Smooth muscle cell of the coronary artery (primary cell): ENCODE data around the gene CCDC71. TPM values are rescaled to one million over a fixed set of nuclear protein-coding genes. Genes with fewer than 3 reads are reported as not detected.

Experiments used
- total RNA-seq: library from RNA; depleted of rRNA; stranded (reverse); fragments of >200 nt; gene quantifications from 2 replicates; pipeline ENCODE4 v1.2.3, GENCODE V29; 2014; ENCODE audit warnings: low replicate concordance

Gene CCDC71
- 13.8 and 19.6 TPM in 2 replicates for total RNA-seq

GRCh38 chr3:49165771-49166751 is at the start of gene CCDC71:
TSS of gene CCDC71 (minus strand) at chr3:49166331. CDS start at chr3:49164208, 2,123 bp downstream.

GRCh38 chr3:49171119-49171774 is 5.1 kb upstream of the CCDC71 start, which contains the start of gene KLHDC8B:
TSS of gene KLHDC8B (plus strand) at chr3:49171598. CDS start at chr3:49172770, 1,172 bp downstream.

GRCh38 chr3:49132437-49133225 is 33.5 kb downstream of the CCDC71 start, which contains the start of gene LAMB2:
TSS of gene LAMB2 (minus strand) at chr3:49133050. CDS start at chr3:49132867, 183 bp downstream.

GRCh38 chr3:49120438-49121131 is 45.5 kb downstream of the CCDC71 start, which contains the start of gene USP19:
TSS of gene USP19 (minus strand) at chr3:49120823. CDS start at chr3:49119145, 1,678 bp downstream.

Other genes starting within 250 kb of the CCDC71 start
- gene ARIH2, start 247.5 kb downstream of the CCDC71 start, total RNA-seq: 60.4 and 83.5 TPM in 2 replicates
- 23.9 and 31.9 TPM in 2 replicates for gene P4HTM, start 176.1 kb downstream of the CCDC71 start, total RNA-seq
- gene WDR6, start 158.9 kb downstream of the CCDC71 start, total RNA-seq: 72.6 and 112 TPM in 2 replicates
- gene DALRD3, start 147.8 kb downstream of the CCDC71 start, total RNA-seq: 43.7 and 57.4 TPM in 2 replicates
- 84.1 and 92.2 TPM in 2 replicates for gene NDUFAF3, start 144.2 kb downstream of the CCDC71 start, total RNA-seq
- gene IMPDH2, start 136.9 kb downstream of the CCDC71 start, total RNA-seq: 433 and 547 TPM in 2 replicates
- gene QRICH1, start 72.3 kb downstream of the CCDC71 start, total RNA-seq: 46.3 and 51.3 TPM in 2 replicates
- gene QARS1, start 61.6 kb downstream of the CCDC71 start, total RNA-seq: 299 and 321 TPM in 2 replicates
- gene USP19, start 45.5 kb downstream of the CCDC71 start, total RNA-seq: 34.7 and 77.0 TPM in 2 replicates
- 460 and 630 TPM in 2 replicates for gene LAMB2, start 33.3 kb downstream of the CCDC71 start, total RNA-seq
- gene KLHDC8B, start 5.3 kb upstream of the CCDC71 start, total RNA-seq: 24.7 and 26.5 TPM in 2 replicates
- gene C3orf62, start 110.9 kb upstream of the CCDC71 start, total RNA-seq: 0.59 and 0.90 TPM in 2 replicates
- 23.2 and 28.2 TPM in 2 replicates for gene USP4, start 173.7 kb upstream of the CCDC71 start, total RNA-seq
- 401 and 519 TPM in 2 replicates for gene GPX1, start 192.0 kb upstream of the CCDC71 start, total RNA-seq
- gene RHOA, start 245.6 kb upstream of the CCDC71 start, total RNA-seq: 402 and 587 TPM in 2 replicates
- gene TCTA, start 246.1 kb upstream of the CCDC71 start, total RNA-seq: 18.8 and 21.3 TPM in 2 replicates